Stimulated activated CD4-positive, alpha-beta T cell treated with anti-CD3 and anti-CD28 coated beads, Interleukin-4, amount 100 ng/mL, for 48 hours (primary cell): ENCODE results near the gene CCDC34.
"Not testable (repeated sequence)": the region's sequence is repeated elsewhere in the genome, so short reads cannot be mapped to it uniquely, and the experiment has no call there.

Source experiments
- DNase-seq, 2 donors: peaks; one replicate each; pipeline ENCODE4 v3.0.0-alpha.2; 2020; ENCODE audit warnings: low read depth in 2 of 2

CCDC34 gene

GRCh38 chr11:27361649-27362431, 1.2 kb downstream of the CCDC34 start:
- no peak for DNase-seq

DNA sequence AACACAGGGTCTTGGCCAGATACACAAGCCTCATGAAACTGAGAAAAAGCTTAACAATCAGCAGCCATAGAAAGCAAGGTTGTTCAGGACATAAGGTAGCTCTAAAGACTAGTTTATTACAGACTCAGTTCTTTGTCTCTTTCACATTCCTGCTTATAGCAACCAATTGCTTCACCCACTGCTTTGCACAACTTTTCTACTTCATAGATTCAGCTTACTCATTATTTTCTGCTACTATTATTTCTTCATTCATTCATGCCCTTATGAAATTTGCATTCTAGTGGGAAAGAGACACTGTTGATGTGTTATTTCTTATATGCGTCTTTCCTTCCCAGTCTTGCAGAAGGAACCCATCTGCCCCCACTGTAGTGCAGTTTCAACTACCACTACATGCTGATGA, 4.7 kb downstream of the CCDC34 start:
- DNase-seq: no peak

GRCh38 chr11:27357250-27357649, 5.8 kb downstream of the CCDC34 start:
- no peak for DNase-seq

- DNase-seq: no peak
Observed at GRCh38 chr11:27356624-27357222, 6.3 kb downstream of the CCDC34 start.

DNA sequence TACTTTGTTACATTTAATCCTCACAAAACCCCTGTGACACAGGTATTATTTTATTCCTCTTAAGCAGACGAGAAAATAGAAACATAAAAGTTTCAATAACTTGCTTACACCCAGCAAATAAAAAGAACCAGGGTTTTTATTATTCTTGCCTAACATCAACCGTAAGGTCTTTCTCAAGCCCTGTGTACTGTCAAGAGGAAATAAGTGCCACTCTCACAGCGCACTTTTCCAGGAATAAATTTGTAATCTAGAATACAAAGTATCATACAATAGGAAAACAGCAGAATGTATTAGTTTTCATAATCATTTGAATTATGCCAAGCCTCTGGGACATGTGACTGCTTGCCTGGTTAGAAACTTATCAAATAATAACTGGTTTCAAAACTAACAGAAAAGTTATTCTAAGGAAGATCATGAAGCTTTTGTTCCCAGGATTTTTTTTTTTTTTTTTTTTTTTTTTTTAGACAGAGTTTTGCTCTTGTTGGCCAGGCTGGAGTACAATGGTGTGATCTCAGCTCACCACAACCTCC, 7.4 kb downstream of the CCDC34 start:
- no peak for DNase-seq

DNA sequence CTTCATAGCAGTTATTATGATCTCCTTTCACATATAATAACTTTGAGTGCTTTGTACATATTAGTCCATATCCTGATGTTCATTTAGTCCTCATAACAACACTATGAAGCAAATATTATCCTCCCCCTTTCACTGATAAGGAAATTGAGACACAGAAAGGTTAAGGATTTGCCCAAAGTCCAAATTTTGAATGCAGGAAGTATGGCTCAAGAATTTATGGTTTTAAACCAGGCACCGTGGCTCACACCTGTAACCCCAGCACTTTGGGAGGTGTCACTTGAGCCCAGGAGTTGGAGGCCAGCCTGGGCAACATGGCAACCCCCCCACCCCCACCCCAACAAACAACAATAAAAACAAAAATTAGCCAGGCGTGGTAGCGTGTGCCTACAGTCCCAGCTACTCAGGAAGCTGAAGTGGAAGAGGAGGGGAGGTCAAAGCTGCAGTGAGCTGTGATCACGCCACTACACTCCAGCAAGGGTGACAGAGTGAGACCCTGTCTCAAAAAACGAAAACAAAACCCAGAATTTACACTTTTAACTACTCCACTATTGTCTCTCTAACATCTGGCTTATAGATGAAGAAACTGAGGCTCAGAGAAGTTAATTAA, 8.6 kb downstream of the CCDC34 start:
- no peak for DNase-seq

GRCh38 chr11:27353593-27354358, 9.2 kb downstream of the CCDC34 start:
- no peak for DNase-seq

- no peak for DNase-seq
Observed at GRCh38 chr11:27352781-27353180, 10.2 kb downstream of the CCDC34 start.

DNA sequence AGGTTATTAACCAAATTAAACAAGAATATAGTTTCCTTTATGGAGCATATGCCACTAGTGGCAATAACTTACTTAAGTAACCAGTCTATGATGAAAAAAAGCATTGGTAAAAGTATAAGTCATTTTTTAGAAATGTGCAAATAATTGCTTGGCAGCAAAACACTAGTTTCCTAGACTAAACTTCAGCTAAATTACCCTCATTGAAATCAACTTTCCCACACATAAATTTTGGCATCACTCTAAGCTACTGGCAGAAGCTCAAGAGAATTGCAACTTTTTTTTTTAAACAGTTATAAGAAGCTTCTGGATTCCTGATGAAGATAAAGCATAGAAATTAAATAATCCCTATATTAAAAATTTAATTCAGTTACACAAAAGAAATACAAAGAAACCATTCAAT, 12.5 kb downstream of the CCDC34 start:
- DNase-seq: no peak

- no peak for DNase-seq
Observed at GRCh38 chr11:27349919-27350318, 13.1 kb downstream of the CCDC34 start.

DNA sequence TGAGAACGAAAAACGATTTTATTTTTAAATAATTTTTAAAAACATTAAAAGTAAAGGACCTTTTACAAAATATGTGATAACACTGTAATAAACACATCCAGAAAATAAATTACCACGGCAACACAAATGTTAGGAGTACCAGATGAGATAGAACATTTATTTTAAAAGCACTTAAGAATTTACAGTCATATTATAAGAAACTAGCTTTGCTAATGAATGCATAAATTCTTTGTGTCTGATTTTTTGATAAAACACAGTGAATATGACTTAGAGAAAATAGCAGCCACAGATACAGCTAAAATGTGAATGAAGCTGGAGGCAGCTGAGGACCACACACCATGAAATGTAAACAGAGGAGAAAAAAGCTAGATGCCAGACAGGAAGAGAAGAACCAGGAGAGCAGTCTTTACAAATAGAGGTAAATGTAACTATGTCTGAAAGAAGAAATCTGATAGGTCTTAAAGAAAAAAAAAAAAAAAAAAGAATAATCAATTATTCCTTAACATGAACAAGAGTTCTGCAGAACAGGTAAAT, 14.6 kb downstream of the CCDC34 start:
- no peak for DNase-seq

- no peak for DNase-seq
Observed at GRCh38 chr11:27347359-27348339, 15.4 kb downstream of the CCDC34 start.

DNA sequence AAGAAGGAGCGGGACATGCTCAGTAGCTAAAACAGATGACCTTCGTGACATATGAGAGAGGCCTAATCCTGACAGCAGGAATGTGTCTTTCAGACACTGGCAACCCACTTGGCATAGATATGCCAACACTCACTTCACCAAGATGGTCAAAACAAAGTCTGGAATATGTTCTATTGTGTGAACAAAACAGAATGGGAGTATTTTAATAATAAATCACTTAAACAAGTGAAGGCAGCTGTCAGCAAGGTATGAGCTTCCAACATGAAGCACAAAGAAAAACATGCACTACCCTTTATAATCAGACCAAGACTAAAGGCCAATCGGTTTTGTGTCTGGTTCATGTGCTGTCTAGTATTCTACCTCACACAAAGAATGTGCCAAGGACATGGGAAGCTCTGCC, 23.1 kb downstream of the CCDC34 start:
- no peak for DNase-seq

DNA sequence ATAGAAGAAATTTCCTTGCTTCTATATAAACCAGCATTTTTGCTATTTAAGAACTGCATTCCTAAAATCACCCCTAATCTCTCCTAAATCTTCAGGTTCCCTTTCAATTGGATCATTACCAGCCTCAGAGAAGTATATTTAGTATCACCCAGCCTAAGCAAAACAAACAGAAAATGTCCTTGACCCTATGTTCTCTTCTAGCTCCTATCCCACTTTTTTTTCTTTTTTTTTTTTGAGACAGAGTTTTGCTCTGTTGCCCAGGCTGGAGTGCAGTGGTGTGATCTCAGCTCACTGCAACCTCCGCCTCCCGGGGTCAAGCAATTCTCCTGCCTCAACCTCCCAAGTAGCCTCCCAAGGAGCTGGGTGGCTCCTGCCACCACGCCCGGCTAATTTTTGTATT, 28.3 kb downstream of the CCDC34 start:
- not testable (repeated sequence) for DNase-seq

DNA sequence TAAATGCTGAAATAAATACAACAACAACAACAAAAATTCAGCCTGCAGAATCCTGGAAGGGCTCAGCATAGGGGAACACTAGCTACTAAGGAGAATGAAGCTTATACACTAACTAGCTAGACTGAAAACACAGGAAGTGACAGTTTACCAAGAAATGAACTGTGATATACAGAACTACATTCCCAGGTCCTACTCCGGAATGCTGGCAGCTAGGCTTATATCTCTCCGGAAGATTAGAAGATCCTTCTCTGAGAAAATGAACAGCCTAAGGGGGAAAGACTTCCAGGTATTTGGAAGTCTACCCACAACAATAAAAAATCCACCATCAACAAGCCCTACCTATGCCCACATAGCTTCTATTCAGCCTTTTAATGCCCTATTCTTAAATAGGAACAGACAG, 31.0 kb downstream of the CCDC34 start:
- DNase-seq: no peak

DNA sequence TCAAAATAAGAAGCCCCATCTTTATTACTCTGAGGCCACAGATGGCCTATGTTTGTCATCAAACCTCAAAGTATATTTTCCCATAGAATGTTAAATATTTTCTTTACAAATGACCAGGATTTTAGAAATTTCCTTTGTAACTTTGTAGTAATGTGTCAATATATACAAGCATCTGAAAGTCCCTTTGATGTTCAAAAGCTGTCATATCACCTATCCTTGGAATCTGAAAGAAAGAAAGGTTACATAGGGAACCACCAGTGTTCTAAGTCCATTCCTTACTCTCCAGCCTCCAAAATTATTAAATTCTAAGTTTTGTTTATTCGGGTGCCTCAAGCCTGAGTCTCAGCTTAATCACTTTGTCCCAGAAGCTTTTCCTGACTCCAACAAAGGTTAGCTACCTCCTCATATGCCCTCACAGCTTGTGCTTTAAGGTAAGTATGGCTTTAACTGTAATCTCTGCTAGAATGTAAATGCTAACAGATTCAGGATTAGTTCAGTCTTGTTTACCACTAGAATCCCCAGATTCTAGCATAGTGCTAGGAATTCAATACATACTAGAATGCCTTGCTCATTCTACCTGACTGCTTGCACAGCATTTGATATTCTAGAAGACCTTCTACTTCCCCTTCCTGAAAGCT, 32.3 kb downstream of the CCDC34 start:
- DNase-seq: no peak

- no peak for DNase-seq
Observed at GRCh38 chr11:27329867-27330632, 33.0 kb downstream of the CCDC34 start.

GRCh38 chr11:27328614-27329013, 34.4 kb downstream of the CCDC34 start:
- DNase-seq: no peak

DNA sequence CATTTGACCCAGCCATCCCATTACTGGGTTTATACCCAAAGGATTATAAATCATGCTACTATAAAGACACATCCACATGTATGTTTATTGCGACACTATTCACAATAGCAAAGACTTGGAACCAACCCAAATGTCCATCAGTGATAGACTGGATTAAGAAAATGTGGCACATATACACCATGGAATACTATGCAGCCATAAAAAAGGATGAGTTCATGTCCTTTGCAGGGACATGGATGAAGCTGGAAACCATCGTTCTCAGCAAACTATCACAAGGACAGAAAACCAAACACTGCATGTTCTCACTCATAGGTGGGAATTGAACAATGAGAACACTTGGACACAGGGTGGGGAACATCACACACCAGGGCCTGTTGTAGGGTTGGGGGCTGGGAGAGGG, 36.0 kb downstream of the CCDC34 start:
- DNase-seq: not testable (repeated sequence)
